ENCODE measurements around the gene TRABD2B.

DNA sequence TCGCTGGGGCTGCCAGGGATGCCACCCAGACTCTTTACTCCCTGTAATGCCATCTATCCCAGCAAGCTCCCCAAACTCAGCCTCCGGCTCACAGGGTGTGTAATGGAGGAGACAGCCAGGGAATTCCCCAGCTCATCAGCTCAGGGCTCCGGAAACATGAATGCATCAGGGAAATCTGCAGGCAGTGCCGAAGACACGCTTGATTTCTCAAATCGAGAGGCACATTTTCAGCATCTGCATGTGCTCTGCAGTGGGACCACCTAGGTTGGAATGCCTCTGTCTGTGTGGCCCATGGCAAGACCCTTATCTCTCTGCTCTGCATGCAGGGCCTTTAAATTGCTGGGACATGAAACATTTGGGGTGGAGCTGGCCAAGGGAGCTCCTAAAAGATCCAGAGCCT, 170.1 kb downstream of the TRABD2B start:
- TF ChIP-seq, protein P1, sequence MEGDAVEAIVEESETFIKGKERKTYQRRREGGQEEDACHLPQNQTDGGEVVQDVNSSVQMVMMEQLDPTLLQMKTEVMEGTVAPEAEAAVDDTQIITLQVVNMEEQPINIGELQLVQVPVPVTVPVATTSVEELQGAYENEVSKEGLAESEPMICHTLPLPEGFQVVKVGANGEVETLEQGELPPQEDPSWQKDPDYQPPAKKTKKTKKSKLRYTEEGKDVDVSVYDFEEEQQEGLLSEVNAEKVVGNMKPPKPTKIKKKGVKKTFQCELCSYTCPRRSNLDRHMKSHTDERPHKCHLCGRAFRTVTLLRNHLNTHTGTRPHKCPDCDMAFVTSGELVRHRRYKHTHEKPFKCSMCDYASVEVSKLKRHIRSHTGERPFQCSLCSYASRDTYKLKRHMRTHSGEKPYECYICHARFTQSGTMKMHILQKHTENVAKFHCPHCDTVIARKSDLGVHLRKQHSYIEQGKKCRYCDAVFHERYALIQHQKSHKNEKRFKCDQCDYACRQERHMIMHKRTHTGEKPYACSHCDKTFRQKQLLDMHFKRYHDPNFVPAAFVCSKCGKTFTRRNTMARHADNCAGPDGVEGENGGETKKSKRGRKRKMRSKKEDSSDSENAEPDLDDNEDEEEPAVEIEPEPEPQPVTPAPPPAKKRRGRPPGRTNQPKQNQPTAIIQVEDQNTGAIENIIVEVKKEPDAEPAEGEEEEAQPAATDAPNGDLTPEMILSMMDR (conservative IDR thresholded peaks at IDR 0.05 in 1 of 2, IDR thresholded peaks at IDR 0.05 in 1 of 2; ENCODE audit: low read depth in 1 of 2, low read length in 2 of 2): no peak
- TF ChIP-seq EZH2 (IDR thresholded peaks at IDR 0.05; ENCODE audit: low read length, missing control alignments): no peak
